ENCODE measurements around the gene SENP7.
"Not testable (repeated sequence)": the region's sequence is repeated elsewhere in the genome, so short reads cannot be mapped to it uniquely, and the experiment has no call there.

The SENP7 gene

GRCh38 chr3:101474841-101475552, 38.0 kb downstream of the SENP7 start:
- not testable (repeated sequence) for H4K12ac ChIP-seq (ENCODE audit: low read depth, low read length); H3K79me2 ChIP-seq (ENCODE audit: control insufficient read depth, insufficient read depth, low read length, poor library complexity); H2BK12ac ChIP-seq (ENCODE audit: low read length); H3K18ac ChIP-seq (ENCODE audit: low read length); H3K9me3 ChIP-seq (ENCODE audit: insufficient read depth, low read depth, low read length); H4K8ac ChIP-seq (ENCODE audit: low read depth, low read length); H3K4me1 ChIP-seq (ENCODE audit: control insufficient read depth in 1 of 2, insufficient read depth in 2 of 2, low read length in 2 of 2); H3K4me3 ChIP-seq (ENCODE audit: low read depth, low read length); H3K23ac ChIP-seq (ENCODE audit: low read length); H3K9ac ChIP-seq (ENCODE audit: low read length); H3K36me3 ChIP-seq (ENCODE audit: control insufficient read depth in 1 of 2, insufficient read depth in 2 of 2, low read length in 2 of 2); H2BK5ac ChIP-seq (ENCODE audit: low read depth, low read length, poor library complexity); H3K14ac ChIP-seq (ENCODE audit: low read length); H2BK120ac ChIP-seq (ENCODE audit: insufficient read depth, low read length, poor library complexity); H3K27me3 ChIP-seq (ENCODE audit: insufficient read depth, low read length); H2AFZ ChIP-seq (ENCODE audit: insufficient read depth, low read length, poor library complexity); H3K79me1 ChIP-seq (ENCODE audit: low read length); DNase-seq; H3K27ac ChIP-seq (ENCODE audit: low read depth, low read length); H3K4ac ChIP-seq (ENCODE audit: low read depth, low read length); H4K91ac ChIP-seq (ENCODE audit: low read depth, low read length); H2AK5ac ChIP-seq (ENCODE audit: low read length); H3K4me2 ChIP-seq (ENCODE audit: low read length)
- no CpG with 5 or more reads among the region's 2 CpGs for WGBS (ENCODE audit: extremely low coverage, insufficient coverage, insufficient read length)

- H3K79me1 ChIP-seq (ENCODE audit: low read length); H3K4ac ChIP-seq (ENCODE audit: low read depth, low read length); H3K79me2 ChIP-seq (ENCODE audit: control insufficient read depth, insufficient read depth, low read length, poor library complexity); H2BK12ac ChIP-seq (ENCODE audit: low read length); DNase-seq; H3K9ac ChIP-seq (ENCODE audit: low read length); H3K27ac ChIP-seq (ENCODE audit: low read depth, low read length); H2AK5ac ChIP-seq (ENCODE audit: low read length); H3K23ac ChIP-seq (ENCODE audit: low read length); H2BK5ac ChIP-seq (ENCODE audit: low read depth, low read length, poor library complexity); H3K18ac ChIP-seq (ENCODE audit: low read length); H3K4me2 ChIP-seq (ENCODE audit: low read length); H2AFZ ChIP-seq (ENCODE audit: insufficient read depth, low read length, poor library complexity); H3K14ac ChIP-seq (ENCODE audit: low read length); H3K4me1 ChIP-seq (ENCODE audit: control insufficient read depth in 1 of 2, insufficient read depth in 2 of 2, low read length in 2 of 2); H2BK120ac ChIP-seq (ENCODE audit: insufficient read depth, low read length, poor library complexity); H3K4me3 ChIP-seq (ENCODE audit: low read depth, low read length); H3K27me3 ChIP-seq (ENCODE audit: insufficient read depth, low read length); H4K12ac ChIP-seq (ENCODE audit: low read depth, low read length); H4K8ac ChIP-seq (ENCODE audit: low read depth, low read length); H3K9me3 ChIP-seq (ENCODE audit: insufficient read depth, low read depth, low read length); H3K36me3 ChIP-seq (ENCODE audit: control insufficient read depth in 1 of 2, insufficient read depth in 2 of 2, low read length in 2 of 2); H4K91ac ChIP-seq (ENCODE audit: low read depth, low read length): not testable (repeated sequence)
- no CpG with 5 or more reads among the region's 4 CpGs for WGBS (ENCODE audit: extremely low coverage, insufficient coverage, insufficient read length)
Observed at GRCh38 chr3:101468676-101469075, 44.3 kb downstream of the SENP7 start.

GRCh38 chr3:101467310-101467663, 45.7 kb downstream of the SENP7 start:
- H3K79me2 ChIP-seq (ENCODE audit: control insufficient read depth, insufficient read depth, low read length, poor library complexity); H3K9ac ChIP-seq (ENCODE audit: low read length); H4K91ac ChIP-seq (ENCODE audit: low read depth, low read length); H3K4ac ChIP-seq (ENCODE audit: low read depth, low read length); H2BK12ac ChIP-seq (ENCODE audit: low read length); H2BK5ac ChIP-seq (ENCODE audit: low read depth, low read length, poor library complexity); H3K14ac ChIP-seq (ENCODE audit: low read length); H3K79me1 ChIP-seq (ENCODE audit: low read length); H4K8ac ChIP-seq (ENCODE audit: low read depth, low read length); H2BK120ac ChIP-seq (ENCODE audit: insufficient read depth, low read length, poor library complexity); H3K36me3 ChIP-seq (ENCODE audit: control insufficient read depth in 1 of 2, insufficient read depth in 2 of 2, low read length in 2 of 2); H3K4me1 ChIP-seq (ENCODE audit: control insufficient read depth in 1 of 2, insufficient read depth in 2 of 2, low read length in 2 of 2); H3K9me3 ChIP-seq (ENCODE audit: insufficient read depth, low read depth, low read length); H3K4me3 ChIP-seq (ENCODE audit: low read depth, low read length); H3K27ac ChIP-seq (ENCODE audit: low read depth, low read length); H3K18ac ChIP-seq (ENCODE audit: low read length); H2AFZ ChIP-seq (ENCODE audit: insufficient read depth, low read length, poor library complexity); H3K23ac ChIP-seq (ENCODE audit: low read length); H2AK5ac ChIP-seq (ENCODE audit: low read length); H3K27me3 ChIP-seq (ENCODE audit: insufficient read depth, low read length); DNase-seq; H4K12ac ChIP-seq (ENCODE audit: low read depth, low read length): not testable (repeated sequence)
- WGBS (ENCODE audit: extremely low coverage, insufficient coverage, insufficient read length): no CpG with 5 or more reads among the region's 3 CpGs
- H3K4me2 ChIP-seq (ENCODE audit: low read length): peak overlapping the region; percentile 27

- H4K12ac ChIP-seq (ENCODE audit: low read depth, low read length): no peak overlapping the region
- no peak overlapping the region for H3K9ac ChIP-seq (ENCODE audit: low read length)
- H2BK120ac ChIP-seq (ENCODE audit: insufficient read depth, low read length, poor library complexity): no peak overlapping the region
- H3K36me3 ChIP-seq (ENCODE audit: control insufficient read depth in 1 of 2, insufficient read depth in 2 of 2, low read length in 2 of 2): no peaks in the 10 kb centered on the region
- H2BK5ac ChIP-seq (ENCODE audit: low read depth, low read length, poor library complexity): no peak overlapping the region
- H3K79me1 ChIP-seq (ENCODE audit: low read length): no peaks in the 10 kb centered on the region
- H3K18ac ChIP-seq (ENCODE audit: low read length): no peak overlapping the region
- peaks cover 6 to 7% of the 10 kb centered on the region in 2 experiments for H3K4me1 ChIP-seq (ENCODE audit: control insufficient read depth in 1 of 2, insufficient read depth in 2 of 2, low read length in 2 of 2)
- no peak overlapping the region for H3K27ac ChIP-seq (ENCODE audit: low read depth, low read length)
- H3K27me3 ChIP-seq (ENCODE audit: insufficient read depth, low read length): no peaks in the 10 kb centered on the region
- peak in 1 of 2 donors; percentile 5 for DNase-seq
- no peaks in the 10 kb centered on the region for H3K9me3 ChIP-seq (ENCODE audit: insufficient read depth, low read depth, low read length)
- no CpG with 5 or more reads among the region's 17 CpGs for WGBS (ENCODE audit: extremely low coverage, insufficient coverage, insufficient read length)
- peak overlapping the region; percentile 27 for H3K4me2 ChIP-seq (ENCODE audit: low read length)
- H3K4me3 ChIP-seq (ENCODE audit: low read depth, low read length): no peak overlapping the region
- no peak overlapping the region for H4K91ac ChIP-seq (ENCODE audit: low read depth, low read length)
- no peak overlapping the region for H3K23ac ChIP-seq (ENCODE audit: low read length)
- no peak overlapping the region for H3K4ac ChIP-seq (ENCODE audit: low read depth, low read length)
- no peak overlapping the region for H3K14ac ChIP-seq (ENCODE audit: low read length)
- no peak overlapping the region for H2BK12ac ChIP-seq (ENCODE audit: low read length)
- no peak overlapping the region for H4K8ac ChIP-seq (ENCODE audit: low read depth, low read length)
- H3K79me2 ChIP-seq (ENCODE audit: control insufficient read depth, insufficient read depth, low read length, poor library complexity): no peaks in the 10 kb centered on the region
- H2AFZ ChIP-seq (ENCODE audit: insufficient read depth, low read length, poor library complexity): no peak overlapping the region
- H2AK5ac ChIP-seq (ENCODE audit: low read length): no peak overlapping the region
Observed at GRCh38 chr3:101466465-101467309, 46.3 kb downstream of the SENP7 start.
